CD4-positive, alpha-beta T cell (primary cell): ENCODE data around the gene WDR46. TPM values are rescaled to one million over a fixed set of nuclear protein-coding genes. Genes with fewer than 3 reads are reported as not detected.

Experiments
- ATAC-seq: fragments of 200-7000 bp; cut with Tn5 transposase; one replicate; pipeline ENCODE4 v1.10.0; 2022; ENCODE audit warnings: mild to moderate bottlenecking; ENCODE audit not compliant: poor library complexity
- CTCF ChIA-PET: fragments of 350-600 bp; sonication (Branson Sonifier 250); formaldehyde crosslinking; loops from one replicate; lab custom pipeline; 2021; ENCODE audit warnings: antibody characterized with exemption, inconsistent platforms; lab: Charles Lee
- POLR2A ChIA-PET: fragments of 350-600 bp; sonication (Branson Sonifier 250); formaldehyde crosslinking; loops from one replicate; lab custom pipeline; 2021; ENCODE audit warnings: antibody characterized with exemption, inconsistent platforms; lab: Charles Lee
- DNase-seq, 14 experiments: peaks; one replicate each; pipeline ENCODE4 v3.0.0-alpha.2; 2013 to 2020; ENCODE audit warnings: mixed read lengths in 2 of 14
- H3K27ac ChIP-seq, 2 donors: one replicate each; pipeline versions ENCODE4 v1.5.1 to v1.7.0; 2013; ENCODE audit warnings: low read length in 2 of 2, low read depth in 1 of 2, mild to moderate bottlenecking in 1 of 2
- H3K27me3 ChIP-seq, 2 experiments: 1 replicate in 1 of 2; 2 replicates in 1 of 2; pipeline versions ENCODE4 v1.6.1 to v1.7.0; 2013; ENCODE audit warnings: low read length in 2 of 2, control low read depth in 1 of 2, mild to moderate bottlenecking in 1 of 2, moderate library complexity in 1 of 2; ENCODE audit not compliant: insufficient read depth in 2 of 2, control insufficient read depth in 1 of 2
- H3K36me3 ChIP-seq: one replicate; pipeline ENCODE4 v1.6.1; 2013; ENCODE audit warnings: low read length, control low read depth; ENCODE audit not compliant: insufficient read depth
- H3K4me1 ChIP-seq: one replicate; pipeline ENCODE4 v1.6.1; 2013; ENCODE audit warnings: low read length, control low read depth; ENCODE audit not compliant: insufficient read depth
- H3K4me3 ChIP-seq: one replicate; pipeline ENCODE4 v1.5.1; 2013; ENCODE audit warnings: mild to moderate bottlenecking, low read length, moderate library complexity
- H3K9me3 ChIP-seq, 2 experiments: 1 replicate in 1 of 2; 2 replicates in 1 of 2; pipeline versions ENCODE4 v1.6.1 to v1.7.0; 2013; ENCODE audit warnings: low read length in 2 of 2, mild to moderate bottlenecking in 2 of 2, control low read depth in 1 of 2, moderate library complexity in 1 of 2; ENCODE audit not compliant: control insufficient read depth in 1 of 2, insufficient read depth in 1 of 2
- H3K27ac Mint-ChIP-seq: one replicate; pipeline ENCODE4 v1.8.0; 2020; ENCODE audit warnings: mixed read lengths
- H3K27me3 Mint-ChIP-seq: one replicate; pipeline ENCODE4 v1.8.0; 2021; ENCODE audit warnings: mixed read lengths
- H3K36me3 Mint-ChIP-seq: one replicate; pipeline ENCODE4 v1.8.0; 2021; ENCODE audit warnings: low read depth, mixed read lengths
- H3K4me1 Mint-ChIP-seq: one replicate; pipeline ENCODE4 v1.8.0; 2021; ENCODE audit warnings: low read depth, mixed read lengths
- H3K4me3 Mint-ChIP-seq: one replicate; pipeline ENCODE4 v1.8.0; 2020; ENCODE audit warnings: mild to moderate bottlenecking, mixed read lengths
- H3K9me3 Mint-ChIP-seq: one replicate; pipeline ENCODE4 v1.8.0; 2020; ENCODE audit warnings: mixed read lengths
- intact Hi-C, 2 experiments: fragments of 100-400 bp; cut with DNase I in 1 of 2; cut with micrococcal nuclease in 1 of 2; formaldehyde crosslinking; loops; one replicate each; pipeline versions ENCODE4 v1.15.1 to v1.9.0; 2023 to 2025; cut with DNase I, micrococcal nuclease
- total RNA-seq, 174 experiments: library from RNA in 2 of 174; stranded (reverse) in 2 of 174; gene quantifications; one replicate each; pipeline ENCODE4 v1.2.3 and lab custom pipeline; 2021 to 2026
- TF ChIP-seq, protein P1 (sequence below): fragments of 200-600 bp; IDR thresholded peaks from one replicate; pipeline ENCODE4 v1.8.0; 2022; ENCODE audit warnings: antibody characterized with exemption, mild to moderate bottlenecking

Gene WDR46
- total RNA-seq, 2 experiments from 2014 or later, result 13.6 to 15.8 TPM

DNA sequence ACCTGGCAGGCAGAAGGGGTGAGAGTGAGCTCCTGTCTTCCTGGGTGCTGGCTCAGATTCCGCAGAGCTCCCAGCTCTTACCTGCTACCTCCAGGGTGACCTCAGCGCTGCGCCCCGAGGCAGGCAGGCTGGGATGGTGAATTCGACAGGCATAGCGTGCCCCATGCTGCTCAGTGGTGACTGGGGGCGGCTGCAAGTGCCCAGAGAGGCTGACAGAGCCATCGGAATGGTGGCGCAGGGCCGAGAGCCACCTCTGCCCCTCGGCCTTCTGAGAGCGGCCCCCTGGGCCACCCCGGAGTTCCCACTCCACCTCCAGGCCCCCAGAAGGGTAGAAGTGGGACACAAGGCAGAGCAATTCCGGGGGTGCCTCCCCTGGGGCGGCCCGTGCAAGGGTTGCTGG is 15.2 kb upstream of the WDR46 start:
- Mint-ChIP-seq H3K4me1 (peaks cover 45% of the 10 kb centered on the region), H3K27ac (peak overlapping the region; percentile 13), H3K27me3 (no peaks in the 10 kb centered on the region), H3K4me3 (no peak overlapping the region), H3K9me3 (no peaks in the 10 kb centered on the region), H3K36me3 (peaks cover 79% of the 10 kb centered on the region)
- Histone ChIP-seq H3K4me1 (peaks cover 40% of the 10 kb centered on the region), H3K4me3 (no peak overlapping the region), H3K9me3 (no peaks in the 10 kb centered on the region), H3K36me3 (peaks cover 66% of the 10 kb centered on the region), H3K27ac (no peak overlapping the region), H3K27me3 (no peaks in the 10 kb centered on the region)
- DNase-seq (no peak), ATAC-seq (no peak)
- ChIA-PET CTCF (no interaction called here), POLR2A (interaction anchor here (0.6 to 1.3 kb wide), 2 partner anchors 9 to 37 kb away, joined by 3 read pairs; no protein-coding TSS in a partner anchor)
- TF ChIP-seq, protein P1, sequence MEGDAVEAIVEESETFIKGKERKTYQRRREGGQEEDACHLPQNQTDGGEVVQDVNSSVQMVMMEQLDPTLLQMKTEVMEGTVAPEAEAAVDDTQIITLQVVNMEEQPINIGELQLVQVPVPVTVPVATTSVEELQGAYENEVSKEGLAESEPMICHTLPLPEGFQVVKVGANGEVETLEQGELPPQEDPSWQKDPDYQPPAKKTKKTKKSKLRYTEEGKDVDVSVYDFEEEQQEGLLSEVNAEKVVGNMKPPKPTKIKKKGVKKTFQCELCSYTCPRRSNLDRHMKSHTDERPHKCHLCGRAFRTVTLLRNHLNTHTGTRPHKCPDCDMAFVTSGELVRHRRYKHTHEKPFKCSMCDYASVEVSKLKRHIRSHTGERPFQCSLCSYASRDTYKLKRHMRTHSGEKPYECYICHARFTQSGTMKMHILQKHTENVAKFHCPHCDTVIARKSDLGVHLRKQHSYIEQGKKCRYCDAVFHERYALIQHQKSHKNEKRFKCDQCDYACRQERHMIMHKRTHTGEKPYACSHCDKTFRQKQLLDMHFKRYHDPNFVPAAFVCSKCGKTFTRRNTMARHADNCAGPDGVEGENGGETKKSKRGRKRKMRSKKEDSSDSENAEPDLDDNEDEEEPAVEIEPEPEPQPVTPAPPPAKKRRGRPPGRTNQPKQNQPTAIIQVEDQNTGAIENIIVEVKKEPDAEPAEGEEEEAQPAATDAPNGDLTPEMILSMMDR, result no peak
- intact Hi-C loops, result no loop called here

DNA sequence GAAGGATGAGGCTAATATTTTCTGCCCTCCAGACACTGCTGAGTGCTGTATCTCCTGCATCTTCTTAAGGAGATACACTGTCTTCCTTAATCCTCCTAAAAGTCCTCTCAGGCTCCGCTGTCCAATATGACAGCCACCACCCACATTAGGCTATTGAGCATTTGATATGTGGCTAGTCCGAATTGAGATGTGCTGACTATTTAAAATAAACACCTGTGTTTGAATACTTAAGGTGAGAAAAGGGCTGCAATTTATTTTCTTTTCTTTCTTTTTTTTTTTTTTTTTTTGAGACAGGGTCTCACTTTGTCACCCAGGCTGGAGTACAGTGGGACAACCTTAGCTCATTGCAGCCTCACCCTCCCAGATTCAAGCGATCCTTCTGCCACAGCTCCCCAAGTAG is 12.8 kb upstream of the WDR46 start:
- no peaks in the 10 kb centered on the region for H3K27me3 ChIP-seq
- peak overlapping the region; percentile 76 for H3K27ac Mint-ChIP-seq
- H3K36me3 Mint-ChIP-seq, result peaks cover 72% of the 10 kb centered on the region
- H3K9me3 Mint-ChIP-seq, result no peaks in the 10 kb centered on the region
- POLR2A ChIA-PET, result interaction anchor here (0.7 to 7.5 kb wide), 5 partner anchors 10 to 152 kb away, joined by 4 to 84 read pairs (median 12); partner anchors contain the start of genes B3GALT4, PFDN6, TAPBP and WDR46
- CTCF ChIA-PET, result interaction anchor here (1.0 kb wide), 1 partner anchor 89 kb away, joined by 3 read pairs; no protein-coding TSS in a partner anchor
- H3K4me1 ChIP-seq, result peaks cover 48% of the 10 kb centered on the region
- DNase-seq, result no peak
- intact Hi-C loops, result no loop called here
- ATAC-seq, result no peak
- H3K4me3 Mint-ChIP-seq, result peak overlapping the region; percentile 30
- H3K36me3 ChIP-seq, result peaks cover 56% of the 10 kb centered on the region
- no peak overlapping the region for H3K4me3 ChIP-seq
- H3K9me3 ChIP-seq, result no peaks in the 10 kb centered on the region
- H3K27me3 Mint-ChIP-seq, result no peaks in the 10 kb centered on the region
- H3K4me1 Mint-ChIP-seq, result peaks cover 45% of the 10 kb centered on the region
- TF ChIP-seq, protein P1, result no peak
- H3K27ac ChIP-seq, result no peak overlapping the region

DNA sequence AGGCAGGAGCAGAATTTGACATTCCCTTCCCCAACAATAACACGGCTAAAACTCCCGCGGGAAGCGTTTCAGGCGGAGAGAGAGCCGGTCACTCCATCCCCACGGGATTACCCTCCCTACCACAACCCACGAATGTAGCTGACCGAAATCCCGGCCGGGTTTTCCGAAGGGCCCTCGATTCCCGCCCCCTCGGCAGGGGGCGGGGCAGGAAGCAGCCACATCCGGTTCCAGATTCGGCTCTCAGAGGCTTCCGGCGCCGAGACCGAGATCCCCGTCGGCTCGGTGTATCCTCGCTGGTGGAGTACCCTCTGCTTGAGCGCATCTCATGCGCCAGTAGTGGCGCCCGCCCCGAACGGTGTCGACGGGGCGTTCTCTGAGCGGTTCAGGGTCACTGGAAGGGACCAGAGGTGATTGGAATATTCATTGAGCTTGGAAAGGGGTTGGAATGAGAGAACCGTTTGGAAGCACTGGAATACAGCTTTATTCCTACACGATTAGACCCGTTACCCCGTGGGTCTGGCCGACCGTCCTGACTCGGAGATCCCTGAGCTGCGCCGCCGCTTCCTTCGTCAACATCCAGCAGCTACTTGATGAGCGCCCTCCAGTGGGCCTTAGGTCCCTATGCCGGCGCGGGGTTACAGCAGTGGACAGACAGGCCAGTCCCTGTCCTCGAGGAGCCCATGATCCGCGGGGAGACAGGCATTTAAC is 10.4 kb upstream of the WDR46 start:
- H3K4me3 ChIP-seq, result peak overlapping the region; percentile 91
- H3K27ac Mint-ChIP-seq, result peak overlapping the region; percentile 99
- TF ChIP-seq, protein P1, result peak; percentile 74
- ATAC-seq (peak; percentile 84), DNase-seq (peak; percentile 89 to 97 (median 92))
- H3K4me1 ChIP-seq, result peaks cover 34% of the 10 kb centered on the region
- intact Hi-C loops, result loop anchor here (1.0 to 10.0 kb wide), 8 partner anchors 10 to 1435 kb away; partner anchors contain the start of genes B3GALT4 (in 1 of the 2), NEU1 (in 1 of the 2), PFDN6 (in 1 of the 2) and RXRB (in 1 of the 2)
- no peaks in the 10 kb centered on the region for H3K9me3 ChIP-seq
- peak overlapping the region; percentile 90 to 96 for H3K27ac ChIP-seq
- H3K4me1 Mint-ChIP-seq, result peaks cover 32% of the 10 kb centered on the region
- peak overlapping the region; percentile 98 for H3K4me3 Mint-ChIP-seq
- H3K9me3 Mint-ChIP-seq, result no peaks in the 10 kb centered on the region
- no peaks in the 10 kb centered on the region for H3K27me3 Mint-ChIP-seq
- CTCF ChIA-PET, result interaction anchor here (0.6 to 3.1 kb wide), 14 partner anchors 10 to 138 kb away, joined by 3 to 22 read pairs (median 4); partner anchors contain the start of genes B3GALT4, RPS18, TAPBP and VPS52
- peaks cover 72% of the 10 kb centered on the region for H3K36me3 Mint-ChIP-seq
- H3K36me3 ChIP-seq, result peaks cover 56% of the 10 kb centered on the region
- H3K27me3 ChIP-seq, result no peaks in the 10 kb centered on the region
- POLR2A ChIA-PET, result interaction anchor here (0.5 to 7.5 kb wide), 19 partner anchors 9 to 1104 kb away, joined by 3 to 88 read pairs (median 8); partner anchors contain the start of genes B3GALT4, CUTA, PFDN6 and PHF1
